ENCODE measurements around the gene GRIK5.
"Not testable (repeated sequence)": the region's sequence is repeated elsewhere in the genome, so short reads cannot be mapped to it uniquely, and the experiment has no call there.

Gene GRIK5

DNA sequence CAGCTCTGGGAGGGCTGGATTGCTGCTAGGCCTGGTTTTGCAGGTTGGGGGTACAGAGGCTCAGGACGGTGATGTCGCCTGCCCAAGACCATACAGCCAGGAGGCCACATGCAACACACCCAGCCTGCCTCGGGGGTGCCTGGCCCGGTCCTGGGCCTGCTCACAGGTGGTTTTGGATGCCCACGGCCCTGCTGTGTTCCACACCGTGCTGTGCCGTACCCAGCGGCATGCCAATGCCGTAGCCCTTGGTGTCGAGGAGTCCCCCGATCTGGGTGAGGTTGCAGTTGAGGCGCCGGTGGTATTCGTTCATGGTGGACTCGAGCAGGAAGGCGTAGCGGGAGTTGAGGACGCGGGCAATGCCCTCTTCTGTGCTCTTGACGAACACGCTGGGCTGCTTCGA, 64.5 kb downstream of the GRIK5 start:
- no peak for DNase-seq

DNA sequence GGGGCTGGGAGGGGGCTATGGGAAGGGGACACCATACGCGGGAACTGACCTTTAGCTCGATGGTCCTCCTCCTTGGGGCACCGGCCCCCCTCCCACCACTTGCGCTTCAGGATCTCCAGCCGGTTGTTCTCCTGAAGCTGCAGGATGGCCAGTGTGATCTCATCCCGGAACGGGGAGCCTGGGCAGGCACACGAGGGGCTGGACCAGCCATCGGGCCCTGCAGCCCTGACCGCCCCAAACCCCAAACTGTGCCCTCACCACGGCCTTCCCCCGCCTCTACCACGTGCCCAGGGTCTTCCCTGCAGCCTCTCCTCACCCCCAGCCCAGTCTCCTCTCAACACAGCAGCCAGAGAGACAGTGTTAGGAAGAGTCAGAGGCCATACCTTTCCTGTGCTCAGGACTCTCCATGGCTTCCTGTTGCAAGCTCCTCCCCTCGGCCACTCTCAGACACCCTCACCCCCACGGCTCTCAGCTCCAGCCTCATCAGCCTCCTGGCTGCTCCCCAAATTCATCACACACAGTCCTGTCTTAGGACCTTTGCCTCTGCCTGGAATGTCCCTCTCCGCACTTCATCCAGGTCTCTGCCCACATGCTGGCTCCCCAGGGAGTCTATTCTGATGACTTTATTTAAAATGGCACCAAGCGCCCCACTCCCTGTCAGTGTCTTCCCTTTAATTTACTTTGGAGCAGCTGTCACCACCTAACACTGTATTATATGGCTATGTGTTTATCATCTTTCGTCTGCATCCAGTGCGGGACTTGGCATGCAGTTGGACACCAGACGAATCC, 66.3 kb downstream of the GRIK5 start:
- no peak for DNase-seq

GRCh38 chr19:41999878-42000208, 70.2 kb downstream of the GRIK5 start:
- no peak for DNase-seq

GRCh38 chr19:41999071-41999877, 70.7 kb downstream of the GRIK5 start:
- no peak for DNase-seq

DNA sequence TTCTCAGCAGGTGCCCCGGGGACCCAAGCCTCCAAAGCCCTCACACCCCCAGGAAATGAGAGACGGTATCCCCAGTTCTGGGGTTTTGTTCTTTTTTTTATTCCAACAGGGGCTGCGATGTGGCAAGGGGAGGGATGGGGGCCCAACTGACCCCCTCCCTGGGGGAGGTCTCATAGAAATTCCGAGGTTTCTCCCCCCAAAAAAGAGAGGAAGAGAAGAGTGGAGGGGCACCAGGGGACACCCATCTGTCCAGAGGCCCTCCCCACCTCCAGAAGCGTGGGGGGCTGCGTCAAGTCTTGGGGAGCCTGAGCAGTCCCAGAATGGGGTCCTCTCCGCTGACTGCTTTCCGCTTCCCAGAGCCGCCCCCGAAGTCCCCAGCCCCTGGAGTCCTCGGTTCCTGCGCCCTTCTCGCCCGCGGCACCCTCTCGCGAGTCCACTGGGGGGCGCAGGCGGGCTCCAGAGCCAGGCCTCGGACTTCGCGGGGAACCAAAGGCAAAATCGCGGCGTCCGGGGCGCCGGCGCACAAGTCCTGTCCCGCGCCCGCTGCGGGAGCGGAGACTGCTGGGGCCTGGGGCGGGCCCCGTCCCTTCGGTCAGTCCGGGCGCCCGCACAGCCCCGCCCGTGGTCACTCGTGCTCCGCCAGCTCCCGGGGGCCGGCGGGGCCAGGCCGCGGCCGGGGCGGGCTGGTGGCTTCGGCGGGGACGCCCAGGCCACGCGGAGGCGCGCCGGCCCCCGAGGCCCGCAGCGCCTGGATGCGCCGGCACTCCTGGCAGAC, 71.6 kb downstream of the GRIK5 start:
- DNase-seq: peak; percentile 34

- DNase-seq: no peak
Observed at GRCh38 chr19:41997851-41998229, 72.2 kb downstream of the GRIK5 start.

GRCh38 chr19:41997121-41997850, 72.7 kb downstream of the GRIK5 start:
- DNase-seq: peak; percentile 57

DNA sequence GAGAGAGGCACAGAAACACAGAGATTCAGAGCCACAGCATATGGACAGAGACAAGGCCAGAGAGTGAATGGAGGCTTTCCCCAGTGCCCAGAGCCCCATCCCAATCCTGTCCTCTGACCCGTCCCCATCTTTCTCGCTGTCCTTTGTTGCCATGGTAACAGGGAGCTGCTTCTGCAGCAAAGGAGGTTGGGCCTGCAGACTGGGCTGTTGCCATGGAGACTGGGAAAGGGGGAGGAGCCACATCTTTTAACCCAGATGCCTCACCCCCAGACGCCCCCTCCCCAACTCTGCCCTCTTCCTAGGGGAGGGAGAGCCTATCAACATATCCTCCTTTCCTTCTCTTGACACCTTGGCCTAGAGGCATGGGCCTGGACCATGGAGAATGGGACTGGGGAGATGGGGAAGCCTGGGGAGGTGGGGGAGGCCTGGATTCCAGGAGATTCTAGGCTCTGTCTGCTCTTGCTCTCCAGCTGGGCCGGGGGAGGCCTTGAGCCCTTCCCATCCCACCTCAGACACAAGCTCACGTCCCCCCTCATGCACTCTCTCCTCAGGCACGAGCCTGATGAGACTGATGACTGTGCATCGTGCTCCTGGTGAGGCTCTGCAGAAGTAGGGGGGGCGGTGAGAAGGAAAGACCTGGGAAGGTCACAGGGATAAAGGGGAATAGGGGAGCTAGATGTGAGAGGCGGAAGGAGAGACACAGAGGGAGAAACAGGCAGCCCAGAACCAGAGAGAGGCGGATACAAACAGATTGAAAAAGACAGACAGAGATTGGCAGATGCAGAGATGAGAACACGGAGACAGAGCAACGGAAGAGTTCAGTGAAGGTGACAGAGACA, 73.8 kb downstream of the GRIK5 start:
- DNase-seq: no peak

GRCh38 chr19:41994994-41995958, 74.7 kb downstream of the GRIK5 start:
- DNase-seq: no peak

GRCh38 chr19:41994521-41994971, 75.5 kb downstream of the GRIK5 start:
- no peak for DNase-seq

- peak; percentile 74 for DNase-seq
Observed at GRCh38 chr19:41993612-41994483, 76.2 kb downstream of the GRIK5 start, which contains the start of gene ATP1A3. Gene ATP1A3 (minus strand): TSS chr19:41994230. CDS start chr19:41994076, 154 bp downstream.

- not testable (repeated sequence) for DNase-seq
Observed at GRCh38 chr19:41991925-41992569, 78.0 kb downstream of the GRIK5 start.

GRCh38 chr19:41991025-41991424, 79.0 kb downstream of the GRIK5 start:
- DNase-seq: no peak

DNA sequence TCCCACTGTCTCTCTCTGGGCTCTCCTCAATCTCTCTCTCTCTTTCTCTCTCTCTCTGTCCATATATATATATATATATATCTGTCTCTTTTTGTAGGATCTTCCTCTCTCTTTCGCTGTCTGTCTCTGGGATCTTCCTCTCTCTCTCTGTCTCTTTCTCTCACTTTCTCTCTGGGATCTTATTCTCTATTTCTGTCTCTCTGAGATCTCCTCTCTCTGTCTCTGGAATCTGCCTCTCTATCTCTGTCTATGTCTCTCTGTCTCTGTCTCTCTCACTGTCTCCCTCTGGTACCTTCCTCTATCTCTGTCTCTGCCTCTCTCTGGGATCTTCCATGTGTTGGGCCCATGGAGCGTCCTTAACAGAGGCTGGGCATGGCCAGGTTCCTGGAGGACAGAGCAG, 79.4 kb downstream of the GRIK5 start:
- no peak for DNase-seq

DNA sequence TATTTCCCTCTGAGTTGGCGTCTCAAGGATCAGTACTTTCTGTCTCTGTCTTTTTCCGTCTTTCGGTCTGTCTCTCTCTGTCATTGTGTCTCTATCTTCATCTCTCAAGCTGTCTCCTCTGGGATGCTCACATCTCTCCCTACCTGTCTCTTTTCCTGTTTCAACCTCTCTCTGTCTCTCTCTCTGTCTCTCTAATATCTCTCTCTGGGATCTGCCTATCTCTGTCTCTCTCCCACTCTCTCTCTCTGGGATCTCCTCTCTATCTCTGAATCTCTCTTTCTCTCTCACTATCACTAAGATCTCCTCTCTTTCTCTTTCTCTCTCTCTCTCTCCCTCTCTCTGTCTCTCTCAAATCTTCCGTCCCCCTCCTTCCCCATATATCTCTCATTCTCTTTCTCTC, 80.0 kb downstream of the GRIK5 start:
- no peak for DNase-seq

DNA sequence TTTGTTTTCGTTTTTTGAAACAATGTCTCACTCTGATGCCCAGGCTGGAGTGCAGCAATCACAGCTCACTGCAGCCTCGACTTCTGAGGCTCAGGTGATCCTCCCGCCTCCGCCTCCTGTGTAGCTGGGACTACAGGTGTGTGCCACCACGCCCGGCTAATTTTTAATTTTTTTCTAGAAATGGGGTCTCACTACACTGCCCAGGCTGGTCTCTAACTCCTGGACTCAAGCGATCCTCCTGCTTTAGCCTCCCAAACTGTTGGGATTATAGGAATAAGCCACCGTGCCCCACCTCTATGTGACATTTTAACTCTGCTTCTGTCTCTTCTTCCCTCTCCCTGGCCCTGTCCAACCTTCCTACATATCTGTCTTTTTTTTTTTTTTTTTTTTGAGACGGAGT, 81.1 kb downstream of the GRIK5 start:
- DNase-seq: no peak

DNA sequence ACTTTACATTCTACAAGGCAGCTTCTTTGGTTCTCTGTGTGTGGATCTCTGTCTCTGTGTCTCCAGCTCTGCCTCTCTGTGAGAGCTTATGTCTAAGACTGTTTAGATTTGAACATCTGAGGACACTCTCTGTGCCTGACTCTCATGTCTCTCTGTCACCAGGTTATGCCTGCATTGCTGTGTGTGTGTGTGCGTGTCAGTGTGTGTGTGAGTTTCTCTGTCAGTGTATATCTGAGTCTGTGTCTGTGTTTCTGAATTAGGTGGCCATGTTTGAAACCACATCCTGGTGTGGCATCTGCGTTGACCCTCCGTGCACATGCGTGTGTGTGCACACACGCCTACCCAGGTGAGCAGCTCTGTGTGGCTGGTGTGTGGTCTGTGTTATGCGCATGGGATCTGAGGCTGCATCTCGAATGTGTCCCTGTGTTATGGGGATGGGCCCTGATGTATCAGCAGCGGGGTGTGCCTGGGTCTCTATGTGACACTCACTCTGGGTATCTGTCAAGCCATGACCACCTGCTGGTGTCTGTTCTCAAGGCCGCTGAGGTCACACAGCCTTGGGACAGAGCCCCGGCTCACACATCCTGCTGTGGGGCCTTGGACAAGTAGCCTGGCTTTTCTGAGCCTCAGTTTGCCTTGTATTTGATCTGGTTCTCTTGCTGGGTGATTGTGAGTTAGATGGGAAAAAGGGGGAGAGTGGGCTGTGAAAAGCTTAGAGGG, 82.7 kb downstream of the GRIK5 start:
- DNase-seq: no peak

DNA sequence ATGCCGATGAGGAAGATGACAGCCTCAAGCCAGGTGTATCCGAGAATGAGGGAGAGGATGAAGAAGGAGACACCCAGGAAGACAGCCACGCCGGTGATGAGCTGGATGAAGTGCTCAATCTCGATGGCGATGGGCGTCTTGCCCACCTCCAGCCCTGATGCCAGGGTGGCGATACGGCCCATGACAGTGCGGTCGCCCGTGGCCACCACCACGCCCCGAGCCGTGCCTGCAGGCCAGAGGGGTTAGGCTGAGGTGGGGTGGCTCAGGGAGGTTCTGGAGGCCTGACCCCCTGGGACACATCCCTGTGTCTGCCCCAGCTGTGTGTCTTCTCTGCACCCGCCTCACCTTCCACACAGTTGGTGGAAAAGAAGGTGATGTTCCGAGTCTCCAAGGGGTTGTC, 85.0 kb downstream of the GRIK5 start:
- DNase-seq: no peak
